ENCODE data around the gene NDUFB3.
"Not testable (repeated sequence)": the region's sequence is repeated elsewhere in the genome, so short reads cannot be mapped to it uniquely, and the experiment has no call there.

NDUFB3 gene

DNA sequence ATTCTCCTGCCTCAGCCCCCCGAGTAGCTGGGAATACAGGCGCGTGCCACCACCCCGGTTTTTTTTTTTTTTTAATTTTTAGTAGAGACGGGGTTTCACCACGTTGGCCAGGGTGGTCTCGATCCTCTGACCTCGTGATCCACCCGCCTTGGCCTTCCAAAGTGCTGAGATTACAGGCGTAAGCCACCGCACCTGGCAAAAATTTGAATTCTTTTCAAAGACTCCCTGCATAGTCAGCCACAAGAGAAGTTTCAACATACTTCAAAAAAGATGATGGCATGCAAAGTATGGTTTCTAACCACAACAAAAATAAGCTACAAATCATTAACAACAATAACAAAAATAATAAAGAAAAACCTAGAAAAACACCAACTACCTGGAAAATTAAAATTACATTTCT lies 22.3 kb upstream of the NDUFB3 start:
- TF ChIP-seq FOXP2 (optimal IDR thresholded peaks at IDR 0.05; ENCODE audit: control extremely low read depth, extremely low read length, insufficient read depth) (no peak), EZH2 (IDR thresholded peaks at IDR 0.05) (no peak), POLR2AphosphoS5 (IDR thresholded peaks at IDR 0.05; ENCODE audit: borderline replicate concordance, low read depth, low read length) (no peak)
- DNase-seq (ENCODE audit: low read depth, low spot score), result no peak
- Histone ChIP-seq H3K9me3 (ENCODE audit: low read depth, low read length) (no peaks in the 10 kb centered on the region), H3K36me3 (ENCODE audit: insufficient read depth, low read length) (no peaks in the 10 kb centered on the region; the same call in 1 of the 2 replicates), H3K9ac (ENCODE audit: insufficient read length) (no peak overlapping the region), H3K4me3 (no peak overlapping the region), H3K27ac (no peak overlapping the region)

DNA sequence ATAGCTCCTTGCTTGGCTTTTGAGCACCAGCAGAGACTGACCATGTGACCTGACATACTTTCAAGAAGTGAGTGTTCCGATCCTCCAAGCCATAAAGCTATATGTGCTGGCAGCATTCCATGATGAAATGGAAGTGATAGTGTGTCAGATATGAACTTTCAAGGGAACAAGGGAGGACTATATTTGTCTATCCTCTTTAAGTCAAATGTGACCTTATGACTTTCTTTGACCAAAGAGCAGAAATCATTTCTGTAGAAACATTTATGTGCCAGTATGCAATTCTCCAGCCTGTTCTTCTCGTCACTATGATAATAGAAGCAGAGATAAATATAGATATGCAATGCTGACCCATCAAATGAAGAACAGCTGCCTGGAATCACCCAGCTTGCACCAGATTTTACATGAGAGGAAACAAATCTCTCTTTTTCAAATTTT lies 14.7 kb upstream of the NDUFB3 start:
- no peaks in the 10 kb centered on the region for H3K9me3 ChIP-seq (ENCODE audit: low read depth, low read length)
- no peak overlapping the region for H3K9ac ChIP-seq (ENCODE audit: insufficient read length)

DNA sequence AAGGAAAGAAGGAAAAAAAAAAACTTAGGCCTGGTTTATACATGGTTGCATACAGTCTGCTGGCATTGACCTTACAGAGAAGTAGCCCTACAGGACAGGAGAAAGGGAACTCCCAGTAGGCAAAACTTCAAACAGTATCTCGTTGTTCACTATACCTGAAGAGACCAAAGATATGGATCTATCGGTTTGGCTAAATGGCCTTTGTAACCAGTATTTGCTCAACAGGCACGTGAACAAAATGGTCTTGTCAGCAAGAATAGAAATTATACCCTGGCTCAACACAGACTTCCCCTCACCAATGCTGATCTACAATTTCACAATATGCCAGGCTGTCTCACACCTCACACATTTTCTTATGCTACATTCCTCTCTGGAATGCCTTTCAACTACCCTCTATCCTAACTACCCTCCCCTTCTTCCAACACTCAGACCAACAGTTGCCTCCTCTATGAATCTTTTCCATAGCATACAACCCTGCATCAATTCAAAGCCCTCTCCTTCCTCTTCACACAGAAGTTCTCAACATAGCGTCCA lies 14.0 kb upstream of the NDUFB3 start:
- no peak overlapping the region for H3K27ac ChIP-seq
- H3K36me3 ChIP-seq (ENCODE audit: insufficient read depth, low read length), result no peaks in the 10 kb centered on the region
- H3K9me3 ChIP-seq (ENCODE audit: low read depth, low read length), result no peaks in the 10 kb centered on the region
- H3K4me3 ChIP-seq, result no peak overlapping the region
- DNase-seq (ENCODE audit: low read depth, low spot score), result no peak
- no peak for TF ChIP-seq POLR2AphosphoS5 (IDR thresholded peaks at IDR 0.05; ENCODE audit: borderline replicate concordance, low read depth, low read length)
- TF ChIP-seq EZH2 (IDR thresholded peaks at IDR 0.05), result no peak
- TF ChIP-seq FOXP2 (optimal IDR thresholded peaks at IDR 0.05; ENCODE audit: control extremely low read depth, extremely low read length, insufficient read depth), result no peak
- H3K9ac ChIP-seq (ENCODE audit: insufficient read length), result no peak overlapping the region

More for the DNA sequence above, 14.7 kb upstream of the NDUFB3 start:
- no peak overlapping the region for H3K4me3 ChIP-seq
- no peak for TF ChIP-seq EZH2 (IDR thresholded peaks at IDR 0.05)
- TF ChIP-seq FOXP2 (optimal IDR thresholded peaks at IDR 0.05; ENCODE audit: control extremely low read depth, extremely low read length, insufficient read depth), result no peak
- no peak for TF ChIP-seq POLR2AphosphoS5 (IDR thresholded peaks at IDR 0.05; ENCODE audit: borderline replicate concordance, low read depth, low read length)
- DNase-seq (ENCODE audit: low read depth, low spot score), result no peak
- H3K36me3 ChIP-seq (ENCODE audit: insufficient read depth, low read length), result no peaks in the 10 kb centered on the region
- H3K27ac ChIP-seq, result no peak overlapping the region

DNA sequence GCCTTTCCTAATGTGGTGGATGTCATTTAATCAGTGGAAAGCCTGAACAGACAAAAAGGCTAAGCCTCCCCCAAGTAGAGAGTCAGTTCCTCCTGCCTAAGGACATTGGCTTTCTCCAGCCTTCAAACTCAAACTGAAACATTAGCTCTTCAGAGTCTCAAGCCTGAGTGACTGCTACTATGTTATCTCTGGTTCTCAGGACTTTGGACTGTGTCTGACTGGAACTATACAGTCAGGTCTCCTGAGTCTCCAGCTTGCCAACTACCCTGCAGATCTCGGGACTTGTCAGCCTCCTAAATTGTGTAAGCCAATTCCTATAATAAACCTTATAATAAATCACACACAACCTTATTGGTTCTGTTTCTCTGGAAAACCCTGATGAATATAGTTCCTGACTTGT lies 12.9 kb upstream of the NDUFB3 start:
- no peaks in the 10 kb centered on the region for H3K9me3 ChIP-seq (ENCODE audit: low read depth, low read length)
- TF ChIP-seq EZH2 (IDR thresholded peaks at IDR 0.05) (no peak), FOXP2 (optimal IDR thresholded peaks at IDR 0.05; ENCODE audit: control extremely low read depth, extremely low read length, insufficient read depth) (no peak), POLR2AphosphoS5 (IDR thresholded peaks at IDR 0.05; ENCODE audit: borderline replicate concordance, low read depth, low read length) (no peak)
- DNase-seq (ENCODE audit: low read depth, low spot score), result no peak
- H3K9ac ChIP-seq (ENCODE audit: insufficient read length), result no peak overlapping the region
- no peak overlapping the region for H3K4me3 ChIP-seq
- no peaks in the 10 kb centered on the region for H3K36me3 ChIP-seq (ENCODE audit: insufficient read depth, low read length)
- no peak overlapping the region for H3K27ac ChIP-seq

- TF ChIP-seq FOXP2 (optimal IDR thresholded peaks at IDR 0.05; ENCODE audit: control extremely low read depth, extremely low read length, insufficient read depth), result no peak
- TF ChIP-seq EZH2 (IDR thresholded peaks at IDR 0.05), result no peak
- TF ChIP-seq POLR2AphosphoS5 (IDR thresholded peaks at IDR 0.05; ENCODE audit: borderline replicate concordance, low read depth, low read length), result no peak
- Histone ChIP-seq H3K9ac (ENCODE audit: insufficient read length) (no peak overlapping the region), H3K9me3 (ENCODE audit: low read depth, low read length) (no peaks in the 10 kb centered on the region), H3K4me3 (no peak overlapping the region), H3K36me3 (ENCODE audit: insufficient read depth, low read length) (no peaks in the 10 kb centered on the region), H3K27ac (no peak overlapping the region)
- DNase-seq (ENCODE audit: low read depth, low spot score), result no peak
Measured at GRCh38 chr2:201059961-201060755, 11.6 kb upstream of the NDUFB3 start.

DNA sequence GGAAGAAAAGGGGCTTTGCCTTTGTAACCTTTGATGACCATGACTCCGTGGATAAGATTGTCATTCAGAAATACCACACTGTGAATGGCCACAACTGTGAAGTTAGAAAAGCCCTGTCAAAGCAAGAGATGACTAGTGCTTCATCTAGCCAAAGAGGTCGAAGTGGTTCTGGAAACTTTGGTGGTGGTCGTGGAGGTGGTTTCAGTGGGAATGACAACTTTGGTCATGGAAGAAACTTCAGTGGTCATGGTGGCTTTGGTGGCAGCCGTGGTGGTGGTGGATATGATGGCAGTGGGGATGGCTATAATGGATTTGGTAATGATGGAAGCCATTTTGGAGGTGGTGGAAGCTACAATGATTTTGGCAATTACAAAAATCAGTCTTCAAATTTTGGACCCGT lies 8.3 kb upstream of the NDUFB3 start:
- not testable (repeated sequence) for H3K36me3 ChIP-seq (ENCODE audit: insufficient read depth, low read length); DNase-seq (ENCODE audit: low read depth, low spot score); H3K4me3 ChIP-seq; H3K9me3 ChIP-seq (ENCODE audit: low read depth, low read length); H3K9ac ChIP-seq (ENCODE audit: insufficient read length); H3K27ac ChIP-seq

GRCh38 chr2:201064797-201065329 lies 6.9 kb upstream of the NDUFB3 start:
- no peak for DNase-seq (ENCODE audit: low read depth, low spot score)
- H3K9me3 ChIP-seq (ENCODE audit: low read depth, low read length), result no peaks in the 10 kb centered on the region
- no peak overlapping the region for H3K4me3 ChIP-seq
- H3K9ac ChIP-seq (ENCODE audit: insufficient read length), result no peak overlapping the region
- no peak overlapping the region for H3K27ac ChIP-seq
- no peaks in the 10 kb centered on the region for H3K36me3 ChIP-seq (ENCODE audit: insufficient read depth, low read length)
- no peak for TF ChIP-seq POLR2AphosphoS5 (IDR thresholded peaks at IDR 0.05; ENCODE audit: borderline replicate concordance, low read depth, low read length)
- TF ChIP-seq EZH2 (IDR thresholded peaks at IDR 0.05), result no peak
- no peak for TF ChIP-seq FOXP2 (optimal IDR thresholded peaks at IDR 0.05; ENCODE audit: control extremely low read depth, extremely low read length, insufficient read depth)

DNA sequence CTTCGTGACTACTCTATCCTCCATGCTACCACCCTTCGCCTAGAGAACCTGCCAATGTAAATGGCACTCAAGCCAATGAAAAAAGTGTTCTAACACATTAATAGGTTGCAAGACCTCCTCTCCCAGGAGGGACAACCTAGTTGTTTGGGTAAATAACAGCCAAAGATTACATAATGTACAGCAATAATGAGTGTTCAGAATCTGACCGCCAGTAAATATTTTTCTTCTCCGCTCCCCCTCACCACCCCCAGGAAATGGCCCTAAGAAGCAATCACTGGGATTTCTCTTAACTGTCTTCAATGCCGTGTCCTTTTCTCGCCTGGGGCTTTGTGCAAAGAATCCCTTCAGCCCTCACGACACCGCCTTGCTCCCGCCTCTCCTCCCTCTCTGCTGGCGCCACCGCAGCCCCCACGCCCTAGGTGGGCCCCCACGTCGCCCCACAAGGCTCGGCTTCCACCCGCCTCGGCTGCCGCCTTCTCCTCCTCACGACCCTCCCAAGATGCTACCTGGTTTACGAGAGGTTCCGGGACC lies 788 bp upstream of the NDUFB3 start:
- DNase-seq (ENCODE audit: low read depth, low spot score), result no peak
- Histone ChIP-seq H3K36me3 (ENCODE audit: insufficient read depth, low read length) (no peaks in the 10 kb centered on the region), H3K27ac (no peak overlapping the region), H3K9ac (ENCODE audit: insufficient read length) (peak overlapping the region; percentile 96), H3K9me3 (ENCODE audit: low read depth, low read length) (no peaks in the 10 kb centered on the region), H3K4me3 (peak overlapping the region; percentile 98)
- TF ChIP-seq POLR2AphosphoS5 (IDR thresholded peaks at IDR 0.05; ENCODE audit: borderline replicate concordance, low read depth, low read length), result no peak
- no peak for TF ChIP-seq EZH2 (IDR thresholded peaks at IDR 0.05)
- no peak for TF ChIP-seq FOXP2 (optimal IDR thresholded peaks at IDR 0.05; ENCODE audit: control extremely low read depth, extremely low read length, insufficient read depth)
